CD4-positive, alpha-beta T cell (primary cell): ENCODE results near the gene EVA1B. TPM values are rescaled to one million over a fixed set of nuclear protein-coding genes. Genes with fewer than 3 reads are reported as not detected.

Source experiments
- ATAC-seq: fragments of 200-7000 bp; cut with Tn5 transposase; one replicate; pipeline ENCODE4 v1.10.0; 2022; ENCODE audit warnings: mild to moderate bottlenecking; ENCODE audit not compliant: poor library complexity
- CTCF ChIA-PET: fragments of 350-600 bp; sonication (Branson Sonifier 250); formaldehyde crosslinking; loops from one replicate; lab custom pipeline; 2021; ENCODE audit warnings: antibody characterized with exemption, inconsistent platforms; lab: Charles Lee
- POLR2A ChIA-PET: fragments of 350-600 bp; sonication (Branson Sonifier 250); formaldehyde crosslinking; loops from one replicate; lab custom pipeline; 2021; ENCODE audit warnings: antibody characterized with exemption, inconsistent platforms; lab: Charles Lee
- DNase-seq, 14 experiments: peaks; one replicate each; pipeline ENCODE4 v3.0.0-alpha.2; 2013 to 2020; ENCODE audit warnings: mixed read lengths in 2 of 14
- H3K27ac ChIP-seq, 2 donors: one replicate each; pipeline versions ENCODE4 v1.5.1 to v1.7.0; 2013; ENCODE audit warnings: low read length in 2 of 2, low read depth in 1 of 2, mild to moderate bottlenecking in 1 of 2
- H3K27me3 ChIP-seq, 2 experiments: 1 replicate in 1 of 2; 2 replicates in 1 of 2; pipeline versions ENCODE4 v1.6.1 to v1.7.0; 2013; ENCODE audit warnings: low read length in 2 of 2, control low read depth in 1 of 2, mild to moderate bottlenecking in 1 of 2, moderate library complexity in 1 of 2; ENCODE audit not compliant: insufficient read depth in 2 of 2, control insufficient read depth in 1 of 2
- H3K36me3 ChIP-seq: one replicate; pipeline ENCODE4 v1.6.1; 2013; ENCODE audit warnings: low read length, control low read depth; ENCODE audit not compliant: insufficient read depth
- H3K4me1 ChIP-seq: one replicate; pipeline ENCODE4 v1.6.1; 2013; ENCODE audit warnings: low read length, control low read depth; ENCODE audit not compliant: insufficient read depth
- H3K4me3 ChIP-seq: one replicate; pipeline ENCODE4 v1.5.1; 2013; ENCODE audit warnings: mild to moderate bottlenecking, low read length, moderate library complexity
- H3K9me3 ChIP-seq, 2 experiments: 1 replicate in 1 of 2; 2 replicates in 1 of 2; pipeline versions ENCODE4 v1.6.1 to v1.7.0; 2013; ENCODE audit warnings: low read length in 2 of 2, mild to moderate bottlenecking in 2 of 2, control low read depth in 1 of 2, moderate library complexity in 1 of 2; ENCODE audit not compliant: control insufficient read depth in 1 of 2, insufficient read depth in 1 of 2
- H3K27ac Mint-ChIP-seq: one replicate; pipeline ENCODE4 v1.8.0; 2020; ENCODE audit warnings: mixed read lengths
- H3K27me3 Mint-ChIP-seq: one replicate; pipeline ENCODE4 v1.8.0; 2021; ENCODE audit warnings: mixed read lengths
- H3K36me3 Mint-ChIP-seq: one replicate; pipeline ENCODE4 v1.8.0; 2021; ENCODE audit warnings: low read depth, mixed read lengths
- H3K4me1 Mint-ChIP-seq: one replicate; pipeline ENCODE4 v1.8.0; 2021; ENCODE audit warnings: low read depth, mixed read lengths
- H3K4me3 Mint-ChIP-seq: one replicate; pipeline ENCODE4 v1.8.0; 2020; ENCODE audit warnings: mild to moderate bottlenecking, mixed read lengths
- H3K9me3 Mint-ChIP-seq: one replicate; pipeline ENCODE4 v1.8.0; 2020; ENCODE audit warnings: mixed read lengths
- CTCF ChIP-seq: fragments of 200-600 bp; IDR thresholded peaks from one replicate; pipeline ENCODE4 v1.8.0; 2022; ENCODE audit warnings: antibody characterized with exemption, mild to moderate bottlenecking
- intact Hi-C, 2 experiments: fragments of 100-400 bp; cut with DNase I in 1 of 2; cut with micrococcal nuclease in 1 of 2; formaldehyde crosslinking; loops; one replicate each; pipeline versions ENCODE4 v1.15.1 to v1.9.0; 2023 to 2025; cut with DNase I, micrococcal nuclease
- total RNA-seq, 174 experiments: library from RNA in 2 of 174; stranded (reverse) in 2 of 174; gene quantifications; one replicate each; pipeline ENCODE4 v1.2.3 and lab custom pipeline; 2021 to 2026

EVA1B gene
- total RNA-seq, 2 experiments from 2014 or later, result 1.5 to 1.8 TPM

GRCh38 chr1:36344395-36344680 is 20.9 kb upstream of the EVA1B start:
- H3K4me3 ChIP-seq, result no peak overlapping the region
- no peak for TF ChIP-seq CTCF
- ATAC-seq (no peak), DNase-seq (no peak)
- peaks cover 82% of the 10 kb centered on the region for H3K36me3 ChIP-seq
- no peaks in the 10 kb centered on the region for H3K27me3 ChIP-seq
- no peaks in the 10 kb centered on the region for H3K27me3 Mint-ChIP-seq
- no peak overlapping the region for H3K4me3 Mint-ChIP-seq
- CTCF ChIA-PET, result interaction anchor here (1.3 kb wide), 1 partner anchor 25 kb away, joined by 4 read pairs; no protein-coding TSS in a partner anchor
- no peak overlapping the region for H3K27ac ChIP-seq
- H3K4me1 ChIP-seq, result peaks cover 16% of the 10 kb centered on the region
- intact Hi-C loops, result loop anchor here in 1 of 2 experiments (5.0 kb wide), 1 partner anchor 38 kb away; no protein-coding TSS in a partner anchor
- no peaks in the 10 kb centered on the region for H3K9me3 Mint-ChIP-seq
- peaks cover 7% of the 10 kb centered on the region for H3K4me1 Mint-ChIP-seq
- H3K27ac Mint-ChIP-seq, result no peak overlapping the region
- H3K9me3 ChIP-seq, result no peaks in the 10 kb centered on the region
- POLR2A ChIA-PET, result no interaction called here
- peaks cover 72% of the 10 kb centered on the region for H3K36me3 Mint-ChIP-seq

- Mint-ChIP-seq H3K9me3 (no peaks in the 10 kb centered on the region), H3K27me3 (no peaks in the 10 kb centered on the region), H3K4me1 (peaks cover 10% of the 10 kb centered on the region), H3K27ac (no peak overlapping the region), H3K36me3 (peaks cover 74% of the 10 kb centered on the region), H3K4me3 (no peak overlapping the region)
- intact Hi-C loops, result loop anchor here in 1 of 2 experiments (5.0 kb wide), 1 partner anchor 38 kb away; no protein-coding TSS in a partner anchor
- ChIA-PET CTCF (interaction anchor here (0.9 to 2.1 kb wide), 7 partner anchors 24 to 85 kb away, joined by 4 to 43 read pairs (median 13); no protein-coding TSS in a partner anchor), POLR2A (interaction anchor here (1.5 to 2.9 kb wide), 2 partner anchors 24 to 54 kb away, joined by 5 to 28 read pairs; partner anchors contain the start of gene LSM10)
- no peak for TF ChIP-seq CTCF
- no peak for ATAC-seq
- H3K9me3 ChIP-seq, result no peaks in the 10 kb centered on the region
- no peak for DNase-seq
- H3K36me3 ChIP-seq, result peaks cover 77% of the 10 kb centered on the region
- no peak overlapping the region for H3K4me3 ChIP-seq
- H3K27ac ChIP-seq, result no peak overlapping the region
- peaks cover 21% of the 10 kb centered on the region for H3K4me1 ChIP-seq
- H3K27me3 ChIP-seq, result no peaks in the 10 kb centered on the region
Observed at GRCh38 chr1:36343651-36344394, 20.4 kb upstream of the EVA1B start.

- peak; percentile 92 for ATAC-seq
- ChIA-PET POLR2A (interaction anchor here (0.7 to 2.9 kb wide), 6 partner anchors 8 to 78 kb away, joined by 4 to 28 read pairs (median 5); partner anchors contain the start of genes LSM10 and STK40), CTCF (interaction anchor here (0.8 to 2.1 kb wide), 17 partner anchors 8 to 193 kb away, joined by 3 to 43 read pairs (median 6); partner anchors contain the start of genes SH3D21 and TRAPPC3)
- peaks cover 19% of the 10 kb centered on the region for H3K4me1 Mint-ChIP-seq
- no peak overlapping the region for H3K4me3 Mint-ChIP-seq
- H3K36me3 Mint-ChIP-seq, result peaks cover 64% of the 10 kb centered on the region
- intact Hi-C loops, result loop anchor here (1.0 to 5.0 kb wide), 4 partner anchors 27 to 79 kb away; no protein-coding TSS in a partner anchor
- TF ChIP-seq CTCF, result peak; percentile 79
- H3K27me3 ChIP-seq, result no peaks in the 10 kb centered on the region
- no peaks in the 10 kb centered on the region for H3K9me3 ChIP-seq
- peak; percentile 44 to 83 (median 63) for DNase-seq
- H3K27me3 Mint-ChIP-seq, result no peaks in the 10 kb centered on the region
- H3K27ac Mint-ChIP-seq, result peak overlapping the region; percentile 58
- H3K36me3 ChIP-seq, result peaks cover 66% of the 10 kb centered on the region
- no peaks in the 10 kb centered on the region for H3K9me3 Mint-ChIP-seq
- H3K4me3 ChIP-seq, result no peak overlapping the region
- H3K4me1 ChIP-seq, result peaks cover 26% of the 10 kb centered on the region
- no peak overlapping the region for H3K27ac ChIP-seq
Observed at GRCh38 chr1:36342426-36343185, 19.2 kb upstream of the EVA1B start.
